Left lung (tissue), 10 donors: ENCODE results near the gene KRT1. TPM values are rescaled to one million over a fixed set of nuclear protein-coding genes. Genes with fewer than 3 reads are reported as not detected.

Experiments
- ATAC-seq: fragments of 200-7000 bp; cut with Tn5 transposase; one replicate; pipeline ENCODE4 v1.9.1; 2020; ENCODE audit warnings: moderate library complexity
- DNase-seq, 4 donors: peaks; one replicate each; pipeline ENCODE4 v3.0.0-alpha.2; 2013 to 2020
- H3K27ac ChIP-seq, 2 donors: fragments of 200-600 bp; sonication (generic) in 1 of 2; one replicate each; pipeline versions ENCODE4 v1.5.0 to v1.8.0; 2020 to 2021
- H3K27me3 ChIP-seq, 2 donors: fragments of 200-600 bp; sonication (generic) in 1 of 2; one replicate each; pipeline versions ENCODE4 v1.5.0 to v1.8.0; 2020 to 2021
- H3K36me3 ChIP-seq, 2 donors: fragments of 200-600 bp; sonication (generic) in 1 of 2; one replicate each; pipeline versions ENCODE4 v1.5.0 to v1.8.0; 2020 to 2021
- H3K4me1 ChIP-seq, 2 donors: fragments of 200-600 bp; one replicate each; pipeline ENCODE4 v1.8.0; 2021
- H3K4me3 ChIP-seq, 2 donors: fragments of 200-600 bp; sonication (generic) in 1 of 2; one replicate each; pipeline versions ENCODE4 v1.5.0 to v1.8.0; 2020 to 2021; ENCODE audit warnings: mild to moderate bottlenecking in 1 of 2
- H3K9me3 ChIP-seq, 2 donors: fragments of 200-600 bp; sonication (generic) in 1 of 2; one replicate each; pipeline versions ENCODE4 v1.5.0 to v1.8.0; 2020 to 2021
- intact Hi-C, 2 donors: fragments of 100-400 bp; cut with DNase I; formaldehyde crosslinking; loops; one replicate each; pipeline versions ENCODE4 v1.11.2 to v1.14.2; 2022
- polyA plus RNA-seq, 6 donors: library from polyadenylated mRNA; unstranded; fragments of 120-200 nt; gene quantifications; one replicate each; pipeline ENCODE4 v1.2.1, GENCODE V29; 2013; ENCODE audit not compliant: insufficient read length in 6 of 6
- total RNA-seq, 2 donors: library from RNA; stranded (reverse); fragmentation: NEBNext Ultra II Directional; extraction: Animal tissue kit (Norgen Biotek cat#: 25700); gene quantifications; one replicate each; pipeline ENCODE4 v1.2.1, GENCODE V29; 2021
- TF ChIP-seq, protein P1 (sequence below), 2 donors: fragments of 200-600 bp; sonication (generic) in 1 of 2; IDR thresholded peaks; one replicate each; pipeline versions ENCODE4 v1.5.0 to v1.8.0; 2021; ENCODE audit warnings: antibody characterized with exemption in 2 of 2
- donor health status: DM: no; HTN: yes; CAD: no.
- donor health status: DM: no; HTN: no; CAD: no.

Gene KRT1
- total and polyA plus RNA-seq, 8 donors = 0.33 to 0.95 (median 0.50) TPM; not detected in 1

DNA sequence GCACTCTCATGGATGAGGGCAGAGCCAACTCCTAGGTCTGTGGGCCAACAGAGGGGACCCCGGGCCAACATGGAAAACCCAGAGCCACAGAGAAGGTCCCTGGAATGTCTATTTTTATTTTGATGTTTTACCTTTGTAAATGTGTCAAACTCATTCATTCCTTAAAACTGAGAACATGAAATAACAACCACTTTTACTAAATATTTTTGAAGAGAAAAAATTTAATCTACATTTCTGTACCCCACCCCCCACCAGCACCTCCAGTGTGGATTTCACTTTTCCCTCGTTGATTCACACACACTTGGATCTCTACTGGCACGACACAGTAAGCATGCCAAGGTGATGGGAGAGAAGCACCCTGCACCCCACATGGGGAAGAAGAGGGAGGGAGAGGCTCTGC lies 16.4 kb upstream of the KRT1 start:
- Histone ChIP-seq H3K9me3 (no peaks in the 10 kb centered on the region), H3K4me1 (no peaks in the 10 kb centered on the region), H3K4me3 (no peak overlapping the region), H3K36me3 (no peaks in the 10 kb centered on the region), H3K27ac (no peak overlapping the region), H3K27me3 (peaks cover 8 to 75% of the 10 kb centered on the region in 2 donors)
- TF ChIP-seq, protein P1, sequence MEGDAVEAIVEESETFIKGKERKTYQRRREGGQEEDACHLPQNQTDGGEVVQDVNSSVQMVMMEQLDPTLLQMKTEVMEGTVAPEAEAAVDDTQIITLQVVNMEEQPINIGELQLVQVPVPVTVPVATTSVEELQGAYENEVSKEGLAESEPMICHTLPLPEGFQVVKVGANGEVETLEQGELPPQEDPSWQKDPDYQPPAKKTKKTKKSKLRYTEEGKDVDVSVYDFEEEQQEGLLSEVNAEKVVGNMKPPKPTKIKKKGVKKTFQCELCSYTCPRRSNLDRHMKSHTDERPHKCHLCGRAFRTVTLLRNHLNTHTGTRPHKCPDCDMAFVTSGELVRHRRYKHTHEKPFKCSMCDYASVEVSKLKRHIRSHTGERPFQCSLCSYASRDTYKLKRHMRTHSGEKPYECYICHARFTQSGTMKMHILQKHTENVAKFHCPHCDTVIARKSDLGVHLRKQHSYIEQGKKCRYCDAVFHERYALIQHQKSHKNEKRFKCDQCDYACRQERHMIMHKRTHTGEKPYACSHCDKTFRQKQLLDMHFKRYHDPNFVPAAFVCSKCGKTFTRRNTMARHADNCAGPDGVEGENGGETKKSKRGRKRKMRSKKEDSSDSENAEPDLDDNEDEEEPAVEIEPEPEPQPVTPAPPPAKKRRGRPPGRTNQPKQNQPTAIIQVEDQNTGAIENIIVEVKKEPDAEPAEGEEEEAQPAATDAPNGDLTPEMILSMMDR (IDR thresholded peaks at IDR 0.05) = no peak
- intact Hi-C loops = no loop called here
- no peak for ATAC-seq
- no peak for DNase-seq

DNA sequence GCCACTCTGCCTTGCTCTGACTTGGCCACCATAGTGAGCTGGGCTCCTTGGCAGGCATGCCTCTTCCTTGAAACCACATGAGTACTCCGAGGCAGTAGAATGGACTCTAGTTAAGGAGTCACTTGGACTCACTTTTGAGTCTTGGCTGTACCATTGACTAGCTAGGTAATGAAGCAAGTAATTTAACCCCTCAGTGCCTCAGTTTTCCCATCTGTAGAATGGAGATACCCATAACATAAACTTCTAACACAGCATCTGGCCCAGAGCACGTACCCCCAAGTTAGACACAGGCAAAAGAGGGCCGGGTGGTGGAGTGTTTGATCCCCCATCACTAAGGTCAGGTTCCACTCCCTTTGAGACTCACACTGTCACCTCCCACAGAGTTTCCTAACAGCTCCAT lies 14.8 kb upstream of the KRT1 start:
- H3K4me3 ChIP-seq = no peak overlapping the region
- H3K27ac ChIP-seq = no peak overlapping the region
- no peaks in the 10 kb centered on the region for H3K36me3 ChIP-seq
- H3K9me3 ChIP-seq = no peaks in the 10 kb centered on the region
- TF ChIP-seq, protein P1 (IDR thresholded peaks at IDR 0.05) = no peak
- H3K4me1 ChIP-seq = peaks cover 5 to 8% of the 10 kb centered on the region in 2 donors
- H3K27me3 ChIP-seq = peaks cover 18 to 86% of the 10 kb centered on the region in 2 donors
- intact Hi-C loops = no loop called here
- ATAC-seq (no peak), DNase-seq (no peak)

DNA sequence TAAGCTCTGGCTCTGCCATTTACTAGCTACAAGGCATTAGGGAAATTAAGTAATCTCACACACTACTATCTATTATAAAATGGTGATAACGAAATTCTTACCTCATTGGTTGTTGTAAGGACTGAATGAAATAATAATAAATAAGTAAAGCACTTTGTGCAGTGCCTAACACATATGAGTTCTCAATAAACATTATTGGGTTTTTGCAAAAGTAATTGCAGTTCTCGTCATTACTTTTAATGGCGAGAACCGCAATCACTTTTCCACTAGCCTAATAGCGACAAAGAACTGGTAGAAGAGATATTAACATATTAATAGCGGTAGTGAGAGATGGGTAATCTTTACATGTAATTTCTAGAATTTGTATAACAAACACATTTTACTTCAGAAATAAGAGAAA lies 13.9 kb upstream of the KRT1 start:
- no peak for DNase-seq
- intact Hi-C loops = no loop called here
- ATAC-seq = no peak
- Histone ChIP-seq H3K4me3 (no peak overlapping the region), H3K4me1 (peaks cover 5 to 8% of the 10 kb centered on the region in 2 donors), H3K27ac (no peak overlapping the region), H3K27me3 (peaks cover 20 to 92% of the 10 kb centered on the region in 2 donors), H3K9me3 (no peaks in the 10 kb centered on the region), H3K36me3 (no peaks in the 10 kb centered on the region)
- TF ChIP-seq, protein P1 (IDR thresholded peaks at IDR 0.05) = no peak

DNA sequence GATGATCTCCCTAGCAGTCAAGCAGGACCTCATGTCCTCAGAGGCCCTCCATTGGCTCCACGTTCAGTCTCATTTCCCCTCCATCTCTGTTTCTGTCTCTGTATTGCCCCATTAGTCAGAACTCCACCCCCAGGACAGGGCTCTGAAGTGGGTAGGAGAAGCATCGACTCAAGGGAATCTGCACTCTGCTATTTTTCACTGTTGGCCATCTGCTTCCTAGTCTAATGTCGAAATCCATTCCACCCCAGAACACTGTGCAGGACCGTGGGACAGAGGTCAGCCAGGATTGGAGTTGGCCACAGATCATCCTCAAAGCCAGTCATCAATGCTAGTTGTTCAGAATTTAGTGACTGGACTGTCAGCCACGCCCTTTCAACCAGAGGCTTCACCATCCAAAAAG lies 13.1 kb upstream of the KRT1 start:
- H3K9me3 ChIP-seq = no peaks in the 10 kb centered on the region
- TF ChIP-seq, protein P1 (IDR thresholded peaks at IDR 0.05) = no peak
- intact Hi-C loops = no loop called here
- DNase-seq = no peak
- ATAC-seq = no peak
- H3K4me1 ChIP-seq = peaks cover 5 to 8% of the 10 kb centered on the region in 2 donors
- no peaks in the 10 kb centered on the region for H3K36me3 ChIP-seq
- no peak overlapping the region for H3K27ac ChIP-seq
- H3K27me3 ChIP-seq = peaks cover 20 to 92% of the 10 kb centered on the region in 2 donors
- H3K4me3 ChIP-seq = no peak overlapping the region

DNA sequence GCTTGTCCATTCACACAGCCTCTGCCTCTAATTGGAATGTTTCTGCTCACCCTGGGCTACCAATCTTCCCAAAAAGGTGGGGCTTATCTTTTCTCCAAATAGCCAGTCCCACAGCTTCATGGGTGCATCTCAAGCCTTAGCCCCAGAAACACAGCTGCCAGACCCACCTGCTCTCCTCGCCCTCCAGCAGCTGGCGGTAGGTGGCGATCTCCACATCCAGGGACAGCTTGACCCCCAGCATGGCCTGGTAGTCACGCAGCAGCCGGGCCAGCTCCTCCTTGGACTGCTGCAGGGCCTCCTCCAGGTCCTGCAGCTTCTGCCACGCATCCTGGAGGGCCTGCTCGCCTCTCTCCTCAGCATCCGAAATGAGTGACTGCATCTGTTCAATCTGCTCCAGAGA lies 12.0 kb upstream of the KRT1 start:
- no peak for DNase-seq

More for the DNA sequence above, 12.0 kb upstream of the KRT1 start:
- ATAC-seq = no peak
- intact Hi-C loops = no loop called here
- Histone ChIP-seq H3K27ac (no peak overlapping the region), H3K36me3 (no peaks in the 10 kb centered on the region), H3K27me3 (peaks cover 20 to 90% of the 10 kb centered on the region in 2 donors), H3K4me1 (peaks cover 5 to 8% of the 10 kb centered on the region in 2 donors), H3K4me3 (no peak overlapping the region), H3K9me3 (no peaks in the 10 kb centered on the region)
- TF ChIP-seq, protein P1 (IDR thresholded peaks at IDR 0.05) = no peak
